GM12891 (cell line): ENCODE results near the gene NBEAL1.

Experiments used
- PAX5 ChIP-seq: IDR thresholded peaks from 2 replicates; pipeline ENCODE4 v1.6.1; 2011; ENCODE audit warnings: low read length, moderate library complexity, mild to moderate bottlenecking; ENCODE audit not compliant: insufficient read depth, severe bottlenecking
- POLR2A ChIP-seq: IDR thresholded peaks from 2 replicates; pipeline ENCODE4 v1.6.1; 2011; ENCODE audit warnings: low read depth, low read length, control low read depth
- POLR2AphosphoS5 ChIP-seq: IDR thresholded peaks from 2 replicates; pipeline ENCODE4 v1.6.1; 2011; ENCODE audit warnings: low read depth, low read length, control low read depth
- SPI1 ChIP-seq: IDR thresholded peaks from 2 replicates; pipeline ENCODE4 v1.6.1; 2011; ENCODE audit warnings: low read depth, low read length, control low read depth
- TAF1 ChIP-seq: IDR thresholded peaks from 2 replicates; pipeline ENCODE4 v1.6.1; 2011; ENCODE audit warnings: low read depth, low read length, control low read depth

- no peak for TF ChIP-seq POLR2A
- no peak for TF ChIP-seq TAF1
- TF ChIP-seq POLR2AphosphoS5, result no peak
- TF ChIP-seq SPI1, result no peak
- TF ChIP-seq PAX5, result no peak
Measured at GRCh38 chr2:203035879-203036470, 21.3 kb downstream of the NBEAL1 start.
